Cardiac muscle cell (in vitro differentiated cells and primary cell): ENCODE measurements around the gene ZMAT5. TPM values are rescaled to one million over a fixed set of nuclear protein-coding genes. Genes with fewer than 3 reads are reported as not detected.

Source experiments
- DNase-seq, 2 donors: peaks; one replicate each; pipeline versions ENCODE4 v3.0.0 to v3.0.0-alpha.2; 2010 to 2017; ENCODE audit warnings: low read depth in 1 of 2, low spot score in 1 of 2
- H3K27ac ChIP-seq: fragments of 200-600 bp; sonication (generic); 2 replicates; pipeline ENCODE4 v1.5.1; 2016
- H3K27me3 ChIP-seq: fragments of 200-600 bp; sonication (generic); 2 replicates; pipeline ENCODE4 v1.6.0; 2016; ENCODE audit warnings: control low read depth
- H3K36me3 ChIP-seq: fragments of 200-600 bp; sonication (generic); 2 replicates; pipeline ENCODE4 v1.5.1; 2016; ENCODE audit warnings: control low read depth
- H3K4me1 ChIP-seq: fragments of 200-600 bp; sonication (generic); 2 replicates; pipeline ENCODE4 v1.8.1; 2017; ENCODE audit warnings: low read depth, mild to moderate bottlenecking, mixed run types
- H3K4me3 ChIP-seq: fragments of 200-600 bp; sonication (generic); 2 replicates; pipeline ENCODE4 v1.5.1; 2016; ENCODE audit warnings: mild to moderate bottlenecking
- H3K9me3 ChIP-seq: fragments of 200-600 bp; sonication (generic); 2 replicates; pipeline ENCODE4 v1.5.1; 2017; ENCODE audit warnings: low read depth, mild to moderate bottlenecking, control low read depth
- polyA plus RNA-seq: library from polyadenylated mRNA; unstranded; fragments of >200 nt; fragmentation: Nextera tagmentation; extraction: Ambion mirVana; gene quantifications from 2 replicates; pipeline ENCODE4 v1.2.1, GENCODE V29; 2016
- total RNA-seq: library from RNA; depleted of rRNA; stranded (reverse); fragments of >200 nt; gene quantifications from 2 replicates; pipeline ENCODE4 v1.2.3, GENCODE V29; 2016
- TF ChIP-seq, protein P1 (sequence below): IDR thresholded peaks from 2 replicates; pipeline ENCODE4 v1.5.1; 2012; ENCODE audit warnings: low read depth, mild to moderate bottlenecking, low read length

The ZMAT5 gene
- total and polyA plus RNA-seq, 2 experiments from 2014 or later: 40.5 to 76.1 TPM

DNA sequence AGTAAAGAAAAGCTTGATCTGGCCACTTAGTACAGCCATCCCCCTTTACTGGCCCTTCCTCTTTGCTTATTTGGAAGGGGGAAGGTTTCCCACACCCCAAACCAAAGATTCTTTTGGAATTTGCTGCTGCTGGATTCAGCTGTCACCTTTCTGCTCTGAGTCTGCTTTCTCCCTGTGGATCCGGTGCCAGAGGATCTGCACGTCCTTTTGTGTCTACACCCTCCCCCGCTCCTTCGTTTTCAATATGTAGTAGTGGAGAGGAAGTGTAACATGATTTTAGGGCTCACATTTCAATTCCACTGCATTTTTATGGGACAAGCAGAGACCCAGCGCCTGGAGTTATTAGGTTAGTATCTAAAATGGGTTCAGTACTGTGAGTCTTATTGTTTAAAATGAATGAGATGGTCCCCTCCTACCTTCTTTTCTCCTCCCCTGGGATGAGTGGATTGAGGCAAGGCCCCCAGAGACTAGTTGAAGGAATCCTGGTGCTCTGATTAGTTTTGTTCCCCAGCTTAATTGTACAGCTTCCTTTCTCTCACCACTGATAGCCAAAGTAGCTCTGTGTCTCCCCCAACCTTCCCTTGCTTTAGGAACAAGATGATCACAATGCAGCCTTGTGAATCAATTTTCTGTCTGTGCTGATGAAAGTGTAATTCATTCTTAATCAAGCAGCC lies 77.5 kb downstream of the ZMAT5 start:
- TF ChIP-seq, protein P1, sequence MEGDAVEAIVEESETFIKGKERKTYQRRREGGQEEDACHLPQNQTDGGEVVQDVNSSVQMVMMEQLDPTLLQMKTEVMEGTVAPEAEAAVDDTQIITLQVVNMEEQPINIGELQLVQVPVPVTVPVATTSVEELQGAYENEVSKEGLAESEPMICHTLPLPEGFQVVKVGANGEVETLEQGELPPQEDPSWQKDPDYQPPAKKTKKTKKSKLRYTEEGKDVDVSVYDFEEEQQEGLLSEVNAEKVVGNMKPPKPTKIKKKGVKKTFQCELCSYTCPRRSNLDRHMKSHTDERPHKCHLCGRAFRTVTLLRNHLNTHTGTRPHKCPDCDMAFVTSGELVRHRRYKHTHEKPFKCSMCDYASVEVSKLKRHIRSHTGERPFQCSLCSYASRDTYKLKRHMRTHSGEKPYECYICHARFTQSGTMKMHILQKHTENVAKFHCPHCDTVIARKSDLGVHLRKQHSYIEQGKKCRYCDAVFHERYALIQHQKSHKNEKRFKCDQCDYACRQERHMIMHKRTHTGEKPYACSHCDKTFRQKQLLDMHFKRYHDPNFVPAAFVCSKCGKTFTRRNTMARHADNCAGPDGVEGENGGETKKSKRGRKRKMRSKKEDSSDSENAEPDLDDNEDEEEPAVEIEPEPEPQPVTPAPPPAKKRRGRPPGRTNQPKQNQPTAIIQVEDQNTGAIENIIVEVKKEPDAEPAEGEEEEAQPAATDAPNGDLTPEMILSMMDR: no peak
- DNase-seq: no peak
- H3K9me3 ChIP-seq: no peaks in the 10 kb centered on the region
- H3K27ac ChIP-seq: peak overlapping the region; percentile 3
- no peaks in the 10 kb centered on the region for H3K36me3 ChIP-seq
- H3K27me3 ChIP-seq: no peaks in the 10 kb centered on the region
- no peak overlapping the region for H3K4me3 ChIP-seq
- H3K4me1 ChIP-seq: peaks cover 4% of the 10 kb centered on the region

DNA sequence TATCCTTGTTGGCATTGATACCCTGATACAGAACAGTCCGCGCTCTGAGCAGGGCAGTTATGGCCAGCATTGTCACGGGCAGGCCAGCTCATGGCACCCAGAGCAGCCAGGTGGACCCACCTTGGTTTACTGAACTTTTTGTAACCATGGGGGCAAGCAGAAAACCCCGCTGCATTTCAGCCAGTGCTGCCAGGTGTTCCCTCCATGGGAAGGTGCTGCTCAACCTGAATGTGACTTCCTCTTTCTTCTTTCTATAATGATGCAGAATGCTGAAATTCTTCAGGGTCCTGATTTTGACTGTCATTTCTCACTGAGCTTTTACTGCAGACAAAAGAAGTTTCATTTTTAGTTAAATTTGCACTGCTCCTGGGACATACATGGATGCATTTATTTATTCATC lies 82.6 kb downstream of the ZMAT5 start:
- H3K9me3 ChIP-seq: no peaks in the 10 kb centered on the region
- no peak overlapping the region for H3K4me3 ChIP-seq
- H3K4me1 ChIP-seq: peaks cover 2% of the 10 kb centered on the region
- no peaks in the 10 kb centered on the region for H3K27me3 ChIP-seq
- peaks cover 15% of the 10 kb centered on the region for H3K36me3 ChIP-seq
- no peak overlapping the region for H3K27ac ChIP-seq
- TF ChIP-seq, protein P1: no peak
- no peak for DNase-seq

DNA sequence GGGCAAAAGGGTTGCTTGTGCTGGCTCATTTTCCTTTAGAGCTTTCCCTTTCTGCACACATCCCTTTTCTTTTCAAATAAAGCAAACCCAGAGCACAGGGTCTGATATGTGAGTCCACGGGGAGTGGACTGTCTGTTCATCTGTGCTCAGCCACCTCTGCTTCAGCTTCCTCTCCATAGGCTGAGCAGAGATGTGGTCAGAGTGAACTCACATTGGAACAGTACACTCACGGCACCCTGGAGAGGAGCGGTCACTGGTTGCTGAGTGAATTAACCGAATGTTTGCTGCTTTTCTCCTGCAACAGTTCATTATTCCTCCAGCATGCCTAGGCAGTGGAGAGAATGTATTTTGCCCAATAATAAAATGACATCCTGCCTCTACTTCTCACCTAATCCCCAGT lies 83.3 kb downstream of the ZMAT5 start:
- Histone ChIP-seq H3K27me3 (no peaks in the 10 kb centered on the region), H3K27ac (no peak overlapping the region), H3K36me3 (peaks cover 20% of the 10 kb centered on the region), H3K9me3 (no peaks in the 10 kb centered on the region), H3K4me3 (no peak overlapping the region), H3K4me1 (no peaks in the 10 kb centered on the region)
- TF ChIP-seq, protein P1: no peak
- DNase-seq: no peak

Other genes with a start within 250 kb of the ZMAT5 start
- 27.0 and 41.3 TPM in 2 replicates for gene THOC5, start 213.2 kb downstream of the ZMAT5 start, total RNA-seq
- 30.4 and 31.4 TPM in 2 replicates for gene THOC5, start 213.2 kb downstream of the ZMAT5 start, polyA plus RNA-seq
- gene NIPSNAP1, start 185.9 kb downstream of the ZMAT5 start, total RNA-seq: 137 and 153 TPM in 2 replicates
- 151 and 200 TPM in 2 replicates for gene NIPSNAP1, start 185.9 kb downstream of the ZMAT5 start, polyA plus RNA-seq
- 39.0 and 40.2 TPM in 2 replicates for gene NF2, start 163.4 kb downstream of the ZMAT5 start, total RNA-seq
- 32.8 and 34.6 TPM in 2 replicates for gene NF2, start 163.4 kb downstream of the ZMAT5 start, polyA plus RNA-seq
- not detected in 2 replicates for gene CABP7, start 47.0 kb downstream of the ZMAT5 start, total RNA-seq
- gene CABP7, start 47.0 kb downstream of the ZMAT5 start, polyA plus RNA-seq: 0.11 and 0.26 TPM in 2 replicates
- 107 and 262 TPM in 2 replicates for gene UQCR10, start 362 bp upstream of the ZMAT5 start, total RNA-seq
- gene UQCR10, start 362 bp upstream of the ZMAT5 start, polyA plus RNA-seq: 499 and 613 TPM in 2 replicates
- gene ASCC2, start 71.3 kb upstream of the ZMAT5 start, total RNA-seq: 23.0 and 26.0 TPM in 2 replicates
- 42.8 and 49.7 TPM in 2 replicates for gene ASCC2, start 71.3 kb upstream of the ZMAT5 start, polyA plus RNA-seq
- 12.4 and 22.0 TPM in 2 replicates for gene MTMR3, start 116.2 kb upstream of the ZMAT5 start, total RNA-seq
- 10.1 and 16.0 TPM in 2 replicates for gene MTMR3, start 116.2 kb upstream of the ZMAT5 start, polyA plus RNA-seq